ENCODE measurements around the gene IMMP2L.

The IMMP2L gene

GRCh38 chr7:111103136-111103535, 459.2 kb downstream of the IMMP2L start:
- no peak for DNase-seq (ENCODE audit: low spot score)

- DNase-seq (ENCODE audit: low spot score): no peak
Observed at GRCh38 chr7:111101856-111102646, 460.2 kb downstream of the IMMP2L start.

- DNase-seq (ENCODE audit: low spot score): no peak
Observed at GRCh38 chr7:111098926-111099250, 463.4 kb downstream of the IMMP2L start.

- no peak for DNase-seq (ENCODE audit: low spot score)
Observed at GRCh38 chr7:111098011-111098925, 464.0 kb downstream of the IMMP2L start.

- no peak for DNase-seq (ENCODE audit: low spot score)
Observed at GRCh38 chr7:111096997-111097396, 465.3 kb downstream of the IMMP2L start.

- no peak for DNase-seq (ENCODE audit: low spot score)
Observed at GRCh38 chr7:111094419-111094818, 467.9 kb downstream of the IMMP2L start.

- DNase-seq (ENCODE audit: low spot score): no peak
Observed at GRCh38 chr7:111093496-111093895, 468.8 kb downstream of the IMMP2L start.

- no peak for DNase-seq (ENCODE audit: low spot score)
Observed at GRCh38 chr7:111092406-111093236, 469.7 kb downstream of the IMMP2L start.

GRCh38 chr7:111091593-111092358, 470.5 kb downstream of the IMMP2L start:
- no peak for DNase-seq (ENCODE audit: low spot score)

- DNase-seq (ENCODE audit: low spot score): peak; percentile 71
Observed at GRCh38 chr7:111090846-111091245, 471.4 kb downstream of the IMMP2L start, which contains the start of gene LRRN3. TSS of gene LRRN3 (plus strand) at chr7:111091127. CDS start at chr7:111122773, 31,646 bp downstream.

- no peak for DNase-seq (ENCODE audit: low spot score)
Observed at GRCh38 chr7:111089822-111090426, 472.4 kb downstream of the IMMP2L start.

- DNase-seq (ENCODE audit: low spot score): no peak
Observed at GRCh38 chr7:111088328-111088727, 474.0 kb downstream of the IMMP2L start.

- no peak for DNase-seq (ENCODE audit: low spot score)
Observed at GRCh38 chr7:111086532-111086931, 475.8 kb downstream of the IMMP2L start.

GRCh38 chr7:111085356-111085755, 476.9 kb downstream of the IMMP2L start:
- no peak for DNase-seq (ENCODE audit: low spot score)

- DNase-seq (ENCODE audit: low spot score): no peak
Observed at GRCh38 chr7:111083413-111083812, 478.9 kb downstream of the IMMP2L start.

GRCh38 chr7:111082351-111082750, 479.9 kb downstream of the IMMP2L start:
- DNase-seq (ENCODE audit: low spot score): no peak

- DNase-seq (ENCODE audit: low spot score): no peak
Observed at GRCh38 chr7:111081546-111082267, 480.6 kb downstream of the IMMP2L start.

GRCh38 chr7:111080495-111081105, 481.7 kb downstream of the IMMP2L start:
- DNase-seq (ENCODE audit: low spot score): no peak

GRCh38 chr7:111077001-111077400, 485.3 kb downstream of the IMMP2L start:
- no peak for DNase-seq (ENCODE audit: low spot score)

- DNase-seq (ENCODE audit: low spot score): no peak
Observed at GRCh38 chr7:111076205-111076604, 486.1 kb downstream of the IMMP2L start.
